GM06990 (cell line): ENCODE data around the gene PIAS3.

Source experiments
- DNase-seq: peaks from one replicate; pipeline ENCODE4 v3.0.0-alpha.2; 2011; ENCODE audit not compliant: insufficient read length; ENCODE audit errors: extremely low read depth
- H3K27me3 ChIP-seq: replicated peaks from 2 replicates; pipeline ENCODE4 v1.6.0; 2011; ENCODE audit warnings: low read length; ENCODE audit not compliant: control insufficient read depth, insufficient read depth
- H3K36me3 ChIP-seq: 2 replicates; pipeline ENCODE4 v1.5.1; 2011; ENCODE audit warnings: low read length; ENCODE audit not compliant: control insufficient read depth, insufficient read depth
- H3K4me3 ChIP-seq: replicated peaks from 2 replicates; pipeline ENCODE4 v1.5.1; 2011; ENCODE audit warnings: low read depth, mild to moderate bottlenecking, control low read depth, low read length
- CTCF ChIP-seq: IDR thresholded peaks from 2 replicates; pipeline ENCODE4 v1.5.1; 2011; ENCODE audit warnings: low read length, control low read depth, mild to moderate bottlenecking, inconsistent platforms; ENCODE audit not compliant: insufficient read depth, poor library complexity, severe bottlenecking

Gene PIAS3

GRCh38 chr1:145806844-145807243 lies 52.0 kb downstream of the PIAS3 start:
- Histone ChIP-seq H3K4me3 (no peak overlapping the region), H3K27me3 (no peaks in the 10 kb centered on the region), H3K36me3 (no peaks in the 10 kb centered on the region)
- no peak for DNase-seq
- no peak for TF ChIP-seq CTCF

GRCh38 chr1:145806408-145806807 lies 52.5 kb downstream of the PIAS3 start:
- DNase-seq = no peak
- no peak for TF ChIP-seq CTCF
- Histone ChIP-seq H3K27me3 (no peaks in the 10 kb centered on the region), H3K4me3 (no peak overlapping the region), H3K36me3 (no peaks in the 10 kb centered on the region)

- no peaks in the 10 kb centered on the region for H3K36me3 ChIP-seq
- H3K4me3 ChIP-seq = no peak overlapping the region
- no peak for DNase-seq
- no peak for TF ChIP-seq CTCF
- H3K27me3 ChIP-seq = no peaks in the 10 kb centered on the region
Measured at GRCh38 chr1:145805057-145805456, 53.8 kb downstream of the PIAS3 start.

DNA sequence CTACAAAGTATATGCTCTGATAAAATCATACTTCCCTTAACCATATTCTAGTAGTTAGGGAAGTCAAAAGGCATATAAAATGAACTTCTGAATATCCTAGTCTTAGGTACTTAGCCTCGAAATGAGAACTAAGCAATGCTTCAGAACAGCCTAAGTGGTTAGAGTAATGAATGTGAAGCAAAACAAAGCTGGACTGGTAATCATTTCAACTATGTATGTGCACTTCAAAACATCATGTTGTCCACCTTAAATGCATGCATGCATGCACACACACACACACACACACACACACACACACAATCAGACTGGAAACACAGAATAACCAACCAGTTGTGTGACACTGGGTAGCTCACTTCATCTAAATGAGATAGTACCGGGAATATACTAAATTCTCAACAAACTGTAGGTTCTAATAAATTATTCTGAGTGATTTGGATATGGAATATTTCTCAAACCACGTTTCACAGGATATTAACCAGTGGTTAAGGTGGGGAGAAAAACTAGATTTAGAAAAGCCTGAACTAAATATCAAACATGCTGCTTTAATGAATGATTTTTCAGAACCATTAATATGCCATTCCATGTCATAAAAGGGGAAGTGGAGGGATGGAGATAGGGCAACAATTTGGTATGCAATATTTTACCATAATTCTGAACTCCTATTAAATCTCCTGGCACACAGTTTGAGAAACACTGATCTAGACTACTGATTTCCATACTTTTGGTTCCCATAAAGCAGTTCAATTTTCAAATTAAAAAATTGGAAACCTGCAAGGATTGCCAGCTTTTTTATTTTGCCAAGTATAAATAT lies 54.4 kb downstream of the PIAS3 start:
- TF ChIP-seq CTCF = no peak
- Histone ChIP-seq H3K4me3 (no peak overlapping the region), H3K36me3 (no peaks in the 10 kb centered on the region), H3K27me3 (no peaks in the 10 kb centered on the region)
- DNase-seq = no peak

DNA sequence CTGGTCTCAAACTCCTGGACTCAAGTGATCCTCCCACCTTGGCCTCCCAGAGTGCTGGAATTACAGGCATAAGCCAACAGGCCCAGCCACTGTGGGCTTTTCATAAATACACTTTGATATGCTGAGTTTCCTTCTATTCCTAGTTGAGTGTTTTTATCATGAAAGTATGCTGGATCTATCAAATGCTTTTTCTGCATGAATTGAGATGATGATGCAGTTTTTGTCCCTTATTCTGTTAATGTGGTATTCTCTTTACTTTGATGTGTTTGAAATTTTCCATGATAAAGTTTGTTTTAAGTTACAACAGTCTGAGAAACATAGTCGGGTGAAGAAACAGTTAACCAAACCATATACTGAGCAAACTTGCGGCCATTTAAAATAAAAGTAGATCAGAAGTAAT lies 59.1 kb downstream of the PIAS3 start:
- Histone ChIP-seq H3K4me3 (no peak overlapping the region), H3K36me3 (no peaks in the 10 kb centered on the region), H3K27me3 (no peaks in the 10 kb centered on the region)
- no peak for DNase-seq
- no peak for TF ChIP-seq CTCF
